GM18502 (cell line): ENCODE results near the gene PLD4.
"Not testable (repeated sequence)": the region's sequence is repeated elsewhere in the genome, so short reads cannot be mapped to it uniquely, and the experiment has no call there.

ENCODE experiments used
- ATAC-seq: cut with Tn5 transposase; IDR thresholded peaks from one replicate; pipeline ENCODE4 v1.9.1; 2021; ENCODE audit warnings: mild to moderate bottlenecking; ENCODE audit not compliant: unreplicated experiment, poor library complexity

The PLD4 gene

DNA sequence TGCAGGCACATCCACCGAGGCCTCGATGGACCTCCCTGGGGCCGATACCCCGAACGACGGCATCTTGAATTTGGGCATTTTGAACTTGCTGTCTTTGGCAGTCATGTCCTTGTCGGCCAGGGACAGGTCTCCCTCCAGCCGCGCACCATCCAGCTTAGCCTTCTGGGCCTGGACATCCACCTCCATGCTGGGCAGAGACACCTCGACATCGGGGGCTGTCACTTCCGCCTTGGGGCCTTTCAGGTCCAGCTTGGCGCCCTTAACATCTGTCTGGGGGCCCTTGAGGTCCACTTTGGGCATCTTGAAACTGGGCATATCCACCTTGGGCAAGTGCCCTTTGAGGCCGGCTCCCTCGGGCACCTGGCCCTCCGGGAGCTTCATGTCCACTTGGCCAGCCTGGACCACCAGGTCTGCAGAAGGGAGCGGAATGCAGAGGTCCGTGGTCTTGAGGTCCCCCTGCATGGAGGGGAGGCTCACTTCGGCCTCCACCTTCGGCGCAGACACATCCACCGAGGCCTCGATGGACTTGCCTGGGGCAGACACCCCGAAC is 24.8 kb downstream of the PLD4 start:
- ATAC-seq: not testable (repeated sequence)

DNA sequence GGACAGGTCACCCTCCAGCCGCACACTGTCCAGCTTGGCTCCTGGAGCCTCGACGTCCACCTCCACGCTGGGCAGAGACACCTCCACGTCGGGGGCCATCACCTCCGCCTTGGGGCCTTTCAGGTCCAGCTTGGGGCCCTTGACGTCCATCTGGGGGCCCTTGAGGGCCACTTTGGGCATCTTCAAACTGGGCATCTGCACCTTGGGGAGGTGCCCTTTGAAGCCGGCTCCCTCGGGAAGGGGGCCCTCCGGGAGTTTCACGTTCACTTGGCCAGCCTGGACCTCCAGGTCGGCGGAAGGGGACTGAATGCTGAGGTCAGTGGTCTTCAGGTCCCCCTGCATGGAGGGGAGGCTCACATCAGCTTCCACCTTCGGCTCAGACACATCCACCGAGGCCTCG is 25.3 kb downstream of the PLD4 start:
- no peak for ATAC-seq

DNA sequence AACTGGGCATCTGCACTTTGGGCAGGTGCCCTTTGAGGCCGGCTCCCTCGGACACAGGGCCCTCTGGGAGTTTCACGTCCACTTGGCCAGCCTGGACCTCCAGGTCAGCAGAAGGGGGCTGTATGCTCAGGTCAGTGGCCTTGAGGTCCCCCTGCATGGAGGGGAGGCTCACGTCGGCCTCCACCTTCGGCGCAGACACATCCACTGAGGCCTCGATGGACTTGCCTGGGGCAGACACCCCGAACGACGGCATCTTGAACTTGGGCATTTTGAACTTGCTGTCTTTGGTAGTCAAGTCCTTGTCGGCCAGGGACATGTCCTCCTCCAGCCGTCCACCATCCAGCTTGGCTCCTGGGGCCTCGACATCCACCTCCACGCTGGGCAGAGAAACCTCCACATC is 26.0 kb downstream of the PLD4 start:
- not testable (repeated sequence) for ATAC-seq

DNA sequence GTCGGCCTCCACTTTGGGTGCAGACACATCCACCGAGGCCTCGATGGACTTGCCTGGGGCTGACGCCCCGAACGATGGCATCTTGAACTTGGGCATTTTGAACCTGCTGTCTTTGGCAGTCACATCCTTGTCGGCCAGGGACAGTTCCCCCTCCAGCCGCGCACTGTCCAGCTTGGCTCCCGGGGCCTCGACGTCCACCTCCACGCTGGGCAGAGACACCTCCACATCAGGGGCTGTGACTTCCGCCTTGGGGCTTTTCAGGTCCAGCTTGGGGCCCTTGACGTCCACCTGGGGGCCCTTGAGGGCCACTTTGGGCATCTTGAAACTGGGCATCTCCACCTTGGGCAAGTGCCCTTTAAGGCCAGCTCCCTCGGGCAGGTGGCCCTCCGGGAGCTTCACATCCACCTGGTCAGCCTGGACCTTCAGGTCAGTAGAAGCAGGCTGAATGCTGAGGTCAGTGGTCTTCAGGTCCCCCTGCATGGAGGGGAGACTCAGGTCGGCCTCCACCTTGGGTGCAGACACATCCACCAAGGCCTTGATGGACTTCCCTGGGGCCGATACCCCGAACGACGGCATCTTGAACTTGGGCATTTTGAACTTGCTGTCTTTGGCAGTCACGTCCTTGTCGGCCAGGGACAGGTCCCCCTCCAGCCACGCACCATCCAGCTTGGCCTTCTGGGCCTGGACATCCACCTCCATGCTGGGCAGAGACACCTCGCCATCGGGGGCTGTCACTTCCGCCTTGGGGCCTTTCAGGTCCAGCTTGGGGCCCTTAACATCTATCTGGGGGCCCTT is 27.4 kb downstream of the PLD4 start:
- not testable (repeated sequence) for ATAC-seq

DNA sequence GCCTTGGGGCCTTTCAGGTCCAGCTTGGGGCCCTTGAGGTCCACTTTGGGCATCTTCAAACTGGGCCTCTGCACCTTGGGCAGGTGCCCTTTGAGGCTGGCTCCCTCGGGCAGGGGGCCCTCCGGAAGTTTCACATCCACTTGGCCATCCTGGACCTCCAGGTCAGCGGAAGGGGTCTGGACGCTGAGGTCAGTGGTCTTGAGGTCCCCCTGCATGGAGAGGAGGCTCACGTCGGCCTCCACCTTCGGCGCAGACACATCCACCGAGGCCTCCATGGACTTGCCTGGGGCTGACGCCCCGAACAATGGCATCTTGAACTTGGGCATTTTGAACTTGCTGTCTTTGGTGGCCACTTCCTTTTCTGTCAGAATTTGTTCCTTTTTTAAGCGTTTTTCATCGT is 28.4 kb downstream of the PLD4 start:
- no peak for ATAC-seq

DNA sequence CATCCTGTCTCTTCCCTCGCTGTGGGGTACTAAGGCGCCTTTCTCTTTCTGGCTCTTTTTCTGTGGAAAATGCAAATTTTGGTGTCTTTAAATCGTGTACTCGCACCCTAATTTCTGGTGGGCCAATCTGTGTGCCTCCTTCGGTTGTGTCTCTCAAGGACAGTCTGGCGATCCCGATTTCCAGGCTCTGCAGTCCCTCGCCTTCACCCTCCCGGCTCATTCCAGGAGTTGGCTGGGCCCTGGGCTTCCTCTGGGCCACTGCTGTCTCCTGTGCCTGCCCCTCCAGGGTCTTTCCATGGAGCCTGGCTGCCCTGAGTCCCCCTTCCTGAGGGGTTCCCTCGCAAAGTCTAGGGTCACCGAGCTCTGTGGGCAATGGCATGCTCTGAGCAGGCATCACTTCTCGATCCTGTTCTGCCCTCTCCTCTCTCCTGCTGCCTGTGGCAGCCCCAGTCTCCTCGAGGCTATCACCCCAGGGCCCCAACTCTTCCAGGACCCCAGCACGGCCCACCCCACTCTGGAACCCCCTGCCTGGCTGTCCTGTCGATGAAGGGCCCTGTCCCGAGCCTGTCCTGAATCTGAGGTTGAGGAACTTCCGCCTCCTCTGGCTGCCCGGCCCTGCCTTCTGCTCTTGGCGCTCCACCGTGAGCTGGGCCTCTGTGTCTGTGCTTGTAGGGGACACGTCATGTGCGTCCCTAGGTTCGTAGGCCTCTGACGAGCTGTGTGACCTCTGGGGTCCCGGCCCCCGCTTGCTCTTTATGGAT is 29.4 kb downstream of the PLD4 start:
- ATAC-seq: no peak

DNA sequence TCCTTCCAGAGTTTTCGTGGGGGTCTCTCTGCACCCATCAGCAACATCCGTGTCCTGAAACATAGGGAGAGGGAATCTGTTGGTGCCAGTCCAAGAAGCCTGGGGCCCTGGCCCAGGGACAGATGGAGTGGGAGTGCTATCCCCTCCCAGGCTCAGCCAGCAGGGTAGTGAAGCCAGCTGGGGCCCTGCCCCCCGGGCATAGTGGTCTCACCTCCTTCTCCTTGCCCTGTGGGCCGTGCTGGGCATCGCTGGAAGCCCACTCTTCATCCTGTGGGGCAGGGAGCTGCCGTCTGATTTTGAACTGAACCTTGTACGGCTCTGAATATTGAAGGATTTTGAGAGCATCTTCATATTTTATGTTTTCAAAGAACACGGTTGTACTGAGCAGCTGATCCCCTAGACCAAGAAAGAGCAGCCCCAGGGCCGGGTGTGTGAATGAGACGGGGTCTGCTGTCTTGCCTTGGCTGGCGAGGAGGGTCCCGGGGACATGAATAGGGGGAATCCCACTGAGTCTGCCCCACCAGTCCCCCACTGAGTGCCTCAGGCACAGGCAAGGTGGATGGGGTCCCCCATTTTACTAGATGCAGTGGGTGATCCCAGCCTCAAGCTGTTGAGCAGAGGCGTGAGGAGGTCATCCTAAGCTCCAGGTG is 30.2 kb downstream of the PLD4 start:
- no peak for ATAC-seq

DNA sequence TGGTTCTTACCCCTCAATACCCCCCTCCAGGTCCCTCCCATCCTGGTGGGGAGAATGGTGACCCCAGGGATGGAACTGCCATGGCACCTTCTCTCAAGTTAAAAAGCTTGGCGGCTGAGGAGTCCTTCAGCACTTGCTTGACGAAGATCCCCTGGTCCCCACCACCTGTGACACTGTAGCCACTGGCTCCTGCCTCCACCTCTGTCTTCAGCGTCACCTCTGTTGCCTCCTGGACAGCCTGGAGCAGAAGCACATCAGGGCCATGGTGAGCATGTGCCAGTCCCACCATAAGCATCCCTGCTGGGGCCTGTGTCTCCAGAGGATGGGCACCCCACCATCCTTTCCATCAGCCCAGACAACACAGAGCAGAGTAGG is 30.7 kb downstream of the PLD4 start:
- no peak for ATAC-seq

DNA sequence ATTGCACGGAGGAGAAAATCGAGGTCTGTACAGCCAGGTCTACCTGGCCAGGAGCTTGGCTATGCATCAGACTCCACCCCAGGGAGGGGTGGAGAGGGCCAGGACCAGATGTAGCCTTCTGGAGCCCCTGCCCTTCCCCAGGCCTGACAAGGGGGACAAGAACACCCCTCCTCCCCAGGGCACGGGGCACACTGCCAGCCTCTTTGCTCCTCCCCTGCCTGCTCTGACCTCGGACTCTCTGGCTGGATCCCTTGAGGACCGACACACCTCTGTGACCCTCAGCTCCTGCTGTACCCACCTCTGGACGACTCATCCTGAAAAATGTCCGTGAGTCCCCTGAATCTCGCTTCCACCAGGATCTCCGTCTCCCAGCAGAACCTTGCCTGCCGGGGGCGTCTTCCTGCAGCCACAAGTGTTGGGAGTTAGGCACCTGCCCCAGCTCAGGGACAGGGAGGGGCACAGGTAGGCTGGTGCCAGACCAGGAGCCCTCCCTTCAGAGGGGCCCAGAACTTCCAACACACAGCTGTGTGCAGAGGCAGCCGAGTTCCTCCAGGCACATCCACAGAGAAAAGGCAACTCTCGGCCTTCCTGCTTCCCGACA is 31.7 kb downstream of the PLD4 start:
- no peak for ATAC-seq

DNA sequence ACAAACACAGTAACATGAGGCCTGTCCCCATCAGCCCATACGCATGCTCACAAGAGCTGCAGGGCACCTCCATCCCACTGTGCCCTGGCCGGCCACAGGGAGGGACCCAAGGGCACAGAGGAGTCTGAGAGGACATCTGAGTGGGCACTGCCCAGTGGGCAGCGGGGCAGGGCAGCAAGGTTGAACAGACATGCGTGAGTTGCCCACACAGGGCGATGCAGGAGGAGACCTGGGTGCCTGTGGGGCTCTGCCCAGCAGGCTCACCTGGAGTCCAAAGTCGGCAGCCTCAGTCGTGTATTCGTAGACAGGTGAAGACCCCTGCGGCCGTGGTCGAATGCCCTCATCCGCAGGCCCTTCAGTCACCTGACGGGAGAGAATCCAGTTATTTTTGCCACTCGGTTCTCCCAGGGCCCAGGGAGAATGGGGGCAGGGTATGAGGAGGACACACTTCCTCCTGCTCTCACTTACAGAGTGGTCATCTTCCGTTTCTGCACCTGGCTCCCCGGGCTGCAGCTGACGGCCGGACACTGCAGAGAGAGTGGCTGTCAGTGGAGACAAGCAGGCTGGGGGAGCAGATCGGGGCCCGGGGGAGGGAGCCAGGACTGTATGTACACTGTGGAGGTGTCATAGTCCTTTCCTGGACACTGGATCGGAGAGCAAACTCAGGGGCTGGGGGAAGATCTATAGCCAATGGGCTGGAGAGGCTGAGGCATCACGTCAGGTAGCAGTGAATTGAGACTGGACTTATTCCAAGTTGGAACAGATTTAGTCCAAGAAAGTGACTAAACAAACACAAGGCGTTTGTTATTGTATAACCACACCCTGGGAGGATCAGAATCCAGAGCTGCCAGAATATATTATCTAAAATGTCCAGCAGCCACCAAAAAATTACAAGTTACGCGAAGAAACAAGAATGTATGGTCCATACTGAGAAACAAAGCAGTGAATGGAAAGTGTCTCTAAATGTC is 32.8 kb downstream of the PLD4 start:
- ATAC-seq: no peak

DNA sequence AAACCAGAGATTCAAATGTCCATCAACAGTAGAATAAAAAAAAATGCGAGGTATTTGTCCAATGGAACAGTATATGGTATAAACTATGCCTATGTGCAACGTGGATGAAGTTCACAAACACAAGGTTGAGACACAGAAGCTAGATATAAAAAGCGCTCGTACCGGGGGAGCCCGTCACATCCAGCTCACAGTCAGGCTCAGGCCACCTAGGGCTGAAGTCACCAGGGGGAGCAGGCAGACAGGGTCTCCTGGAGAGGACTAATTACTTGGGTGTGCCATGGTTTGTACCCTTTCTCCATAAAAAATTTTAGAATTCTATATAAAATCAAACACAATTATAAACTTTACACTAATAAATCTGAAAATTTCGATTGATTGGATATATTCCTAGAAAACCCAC is 39.9 kb downstream of the PLD4 start:
- no peak for ATAC-seq

DNA sequence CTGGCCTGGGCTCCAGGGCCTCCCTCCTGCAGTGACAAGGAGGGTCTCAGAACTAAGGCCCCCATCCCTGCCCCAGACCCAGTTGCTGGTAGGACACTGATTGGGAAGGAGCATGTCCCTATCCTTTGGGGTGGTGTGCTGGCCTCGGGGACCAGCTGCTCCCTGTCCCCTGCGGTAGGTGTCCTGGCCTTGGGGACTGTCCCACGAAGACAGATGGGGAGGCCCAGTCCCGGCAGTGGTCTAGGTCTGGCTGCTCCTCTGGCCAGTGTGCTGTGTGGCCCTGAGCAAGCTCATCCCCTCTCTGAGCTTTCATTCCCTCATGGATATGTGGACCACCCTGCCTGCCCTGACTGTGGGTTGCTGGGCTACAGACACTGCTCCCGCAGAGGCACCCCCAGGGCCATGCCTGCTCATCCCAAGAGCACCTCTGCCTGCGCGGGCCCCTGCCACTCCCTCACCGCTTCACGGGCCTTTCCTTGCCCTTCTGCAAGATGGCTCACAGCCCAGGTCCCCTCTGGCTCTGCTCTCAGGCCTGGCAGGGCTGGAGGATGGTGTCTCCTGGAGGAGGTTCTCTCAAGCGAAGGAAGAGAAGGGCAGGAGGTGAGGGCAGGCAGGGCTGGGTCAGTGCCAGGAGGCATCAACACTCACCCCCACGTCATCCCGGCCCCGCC is 41.0 kb downstream of the PLD4 start:
- ATAC-seq: no peak

DNA sequence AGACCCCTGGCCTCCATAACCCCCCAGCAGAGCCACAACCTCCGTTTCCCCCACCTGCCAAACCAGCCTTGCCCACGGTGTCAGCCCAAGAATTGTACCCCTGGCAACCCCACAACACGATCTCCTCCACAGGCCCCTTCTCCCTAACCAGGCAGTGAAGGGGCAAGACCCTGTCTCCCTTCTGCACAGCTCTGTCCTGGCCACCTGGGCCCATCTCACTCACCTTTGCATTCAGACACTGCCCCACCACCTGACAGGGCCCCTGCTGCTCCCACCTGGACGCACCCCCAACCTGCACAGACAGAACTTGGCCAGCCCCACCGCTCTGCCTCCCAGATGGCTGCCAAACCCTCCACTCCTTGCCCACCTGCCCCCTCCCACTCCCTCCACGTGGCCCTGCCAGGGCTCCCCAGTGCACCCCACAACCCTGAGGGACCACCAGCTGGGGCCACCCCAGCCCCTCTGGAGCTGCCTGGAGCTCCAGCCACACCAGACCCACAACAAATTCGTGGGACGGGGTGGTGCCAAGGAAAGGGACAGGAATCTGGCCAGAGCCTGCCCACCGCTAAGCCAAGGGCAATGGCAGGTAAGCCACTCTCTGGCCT is 41.7 kb downstream of the PLD4 start:
- no peak for ATAC-seq

DNA sequence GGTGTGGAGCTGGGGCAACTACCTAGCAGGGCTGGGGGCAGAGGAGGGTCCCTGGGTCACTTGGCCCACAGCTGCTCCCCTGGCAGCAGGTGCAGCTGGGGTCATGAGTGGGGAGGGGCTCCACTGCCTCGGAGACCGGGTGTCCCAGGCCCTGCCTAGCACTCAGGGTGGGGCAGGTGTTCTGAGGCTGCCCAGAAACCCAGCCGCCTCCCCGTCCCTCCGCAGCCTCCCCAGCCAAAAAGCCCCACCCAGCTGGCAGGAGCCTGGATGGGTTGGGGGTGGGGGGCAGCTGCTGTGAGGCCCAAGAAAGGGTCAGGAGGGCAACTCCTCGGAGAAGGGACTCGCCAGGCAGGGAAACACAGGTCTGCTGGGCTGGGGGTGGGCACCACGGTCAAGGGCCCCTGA is 42.3 kb downstream of the PLD4 start:
- no peak for ATAC-seq

DNA sequence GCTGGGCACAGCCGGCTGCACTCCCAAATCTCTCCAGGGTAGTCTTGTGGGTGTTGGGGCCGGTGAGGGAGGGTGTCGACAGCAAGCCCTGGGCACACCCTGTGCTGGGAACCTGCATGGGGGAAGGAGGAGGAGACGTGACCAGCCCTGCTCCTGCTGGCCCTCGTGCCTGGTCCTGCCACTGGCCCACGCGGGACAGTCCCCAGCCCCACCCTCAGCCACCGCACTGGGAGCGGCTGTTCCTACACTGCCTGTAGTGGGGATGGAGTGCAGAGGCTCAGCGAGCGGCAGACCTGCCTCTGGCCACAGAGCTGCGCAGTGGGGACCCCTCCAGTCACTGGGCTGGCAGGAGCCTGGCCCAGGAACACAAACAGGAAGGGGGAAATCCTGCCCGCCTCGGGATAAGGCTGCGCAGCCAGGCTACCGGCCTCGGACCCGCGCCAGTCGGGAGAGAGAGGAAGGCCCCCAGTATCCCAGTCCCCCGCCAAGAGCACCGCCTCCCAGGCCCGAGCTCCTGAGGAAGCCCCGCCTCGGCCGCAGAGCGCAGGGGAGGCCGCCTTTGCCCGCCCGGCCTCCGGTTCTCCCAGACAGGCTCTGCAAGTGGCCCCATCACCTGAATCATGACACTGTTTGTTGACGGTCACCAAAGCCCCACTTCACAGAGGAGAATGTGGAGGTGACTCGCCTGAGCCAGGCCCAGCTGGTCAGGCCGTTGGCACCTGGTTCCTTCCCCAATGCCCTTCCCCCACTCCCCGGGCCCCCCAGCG is 42.9 kb downstream of the PLD4 start:
- ATAC-seq: no peak

DNA sequence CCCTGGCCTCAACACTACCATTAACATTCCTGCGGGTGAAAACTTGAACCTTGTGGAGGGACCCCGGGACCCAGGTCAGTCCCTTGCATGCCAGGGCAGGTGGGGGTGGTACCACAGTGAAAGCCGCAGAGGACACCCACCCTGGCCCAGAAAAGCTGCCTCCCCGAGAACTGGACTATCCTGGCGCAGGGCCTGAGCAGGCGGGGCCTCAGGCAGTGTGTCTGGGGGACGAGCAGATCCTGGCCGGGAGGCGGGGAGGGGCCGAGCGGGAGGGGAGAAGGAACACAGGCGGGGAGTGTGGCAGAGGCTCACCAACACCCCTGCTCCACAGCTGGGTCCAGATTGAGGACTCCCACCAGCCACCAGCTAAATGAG is 43.5 kb downstream of the PLD4 start:
- ATAC-seq: no peak

DNA sequence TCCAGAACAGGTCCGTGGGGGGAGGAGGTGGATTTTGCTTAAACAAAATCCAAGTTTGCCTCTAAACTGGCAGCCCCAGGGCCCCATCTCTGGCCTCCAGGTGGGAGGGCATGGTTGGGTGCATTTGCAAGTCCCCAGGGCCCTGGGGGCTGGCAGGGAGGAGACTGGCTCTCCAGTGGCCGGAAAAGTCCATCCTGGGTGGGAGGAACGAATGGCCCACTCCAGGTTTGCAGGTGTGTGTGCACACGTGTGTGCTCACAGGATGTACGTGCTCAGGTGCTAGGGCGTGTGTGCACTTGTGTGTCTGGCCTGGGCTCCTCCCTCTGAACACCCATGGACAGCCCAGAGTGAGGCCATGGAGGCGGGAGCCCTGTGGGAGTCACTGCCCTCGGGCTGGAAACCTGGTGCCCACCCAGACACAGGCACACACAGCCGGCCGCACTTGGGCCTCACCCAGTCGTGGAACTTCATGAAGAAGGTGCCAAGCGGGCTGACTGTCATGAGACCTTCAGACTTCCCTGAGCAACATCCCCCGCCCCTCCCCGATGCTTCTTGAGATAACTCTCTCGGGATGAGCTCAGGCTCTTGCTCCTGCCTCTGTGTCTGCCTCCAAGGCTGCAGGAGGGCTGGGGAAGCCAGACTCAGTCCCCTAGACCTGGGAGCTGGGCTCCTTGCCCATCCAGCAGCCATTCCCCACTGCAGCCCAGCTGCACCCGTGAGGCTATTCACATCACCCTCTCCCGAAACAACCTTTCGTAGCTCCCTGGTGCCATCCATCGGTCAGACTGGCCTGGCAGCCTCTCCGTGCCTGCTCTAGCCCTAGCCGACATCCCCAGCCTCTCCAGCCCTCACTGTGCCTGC is 44.1 kb downstream of the PLD4 start:
- no peak for ATAC-seq
